Esophagus muscularis mucosa (tissue), 3 donors: ENCODE results near the gene NFATC3.

Experiments used
- POLR2AphosphoS5 ChIP-seq, 2 donors: sonication (generic); formaldehyde crosslinking; IDR thresholded peaks; one replicate each; pipeline ENCODE4 v1.6.1; 2017; ENCODE audit warnings: antibody characterized with exemption in 2 of 2
- TF ChIP-seq, protein P1 (sequence below), 3 experiments: fragments of 200-600 bp in 2 of 3; fragments of 450-650 bp in 1 of 3; sonication (generic) in 2 of 3; IDR thresholded peaks; one replicate each; pipeline ENCODE4 v1.5.1; 2017 to 2019; ENCODE audit warnings: antibody characterized with exemption in 3 of 3, mild to moderate bottlenecking in 2 of 3, moderate library complexity in 1 of 3

DNA sequence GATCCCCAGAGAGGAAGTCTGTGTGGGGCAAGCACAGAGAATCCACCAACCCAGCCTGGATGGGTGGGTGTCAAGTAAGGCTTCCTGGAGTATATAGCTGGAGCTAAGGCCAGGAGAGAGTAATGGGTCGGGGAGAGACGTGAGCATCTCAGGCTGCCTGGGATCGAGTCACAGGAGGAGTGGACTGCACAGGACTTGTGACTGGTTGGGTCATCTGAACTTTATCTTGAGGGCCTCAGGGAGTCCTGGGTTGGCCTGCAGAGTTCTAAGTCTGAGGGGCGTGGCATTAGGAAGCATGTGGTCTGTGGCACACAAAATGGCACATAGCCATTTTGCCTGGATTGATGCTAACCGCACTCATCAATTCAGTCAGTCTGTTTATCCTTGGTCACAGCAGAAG lies 161.5 kb downstream of the NFATC3 start:
- TF ChIP-seq, protein P1, sequence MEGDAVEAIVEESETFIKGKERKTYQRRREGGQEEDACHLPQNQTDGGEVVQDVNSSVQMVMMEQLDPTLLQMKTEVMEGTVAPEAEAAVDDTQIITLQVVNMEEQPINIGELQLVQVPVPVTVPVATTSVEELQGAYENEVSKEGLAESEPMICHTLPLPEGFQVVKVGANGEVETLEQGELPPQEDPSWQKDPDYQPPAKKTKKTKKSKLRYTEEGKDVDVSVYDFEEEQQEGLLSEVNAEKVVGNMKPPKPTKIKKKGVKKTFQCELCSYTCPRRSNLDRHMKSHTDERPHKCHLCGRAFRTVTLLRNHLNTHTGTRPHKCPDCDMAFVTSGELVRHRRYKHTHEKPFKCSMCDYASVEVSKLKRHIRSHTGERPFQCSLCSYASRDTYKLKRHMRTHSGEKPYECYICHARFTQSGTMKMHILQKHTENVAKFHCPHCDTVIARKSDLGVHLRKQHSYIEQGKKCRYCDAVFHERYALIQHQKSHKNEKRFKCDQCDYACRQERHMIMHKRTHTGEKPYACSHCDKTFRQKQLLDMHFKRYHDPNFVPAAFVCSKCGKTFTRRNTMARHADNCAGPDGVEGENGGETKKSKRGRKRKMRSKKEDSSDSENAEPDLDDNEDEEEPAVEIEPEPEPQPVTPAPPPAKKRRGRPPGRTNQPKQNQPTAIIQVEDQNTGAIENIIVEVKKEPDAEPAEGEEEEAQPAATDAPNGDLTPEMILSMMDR (IDR thresholded peaks at IDR 0.05) = no peak
- no peak for TF ChIP-seq POLR2AphosphoS5 (IDR thresholded peaks at IDR 0.05)
